GM03348 (cell line): ENCODE results near the gene GPRIN3.

Source experiments
- DNase-seq: peaks from one replicate; pipeline ENCODE4 v3.0.0; 2012; ENCODE audit warnings: low spot score

GPRIN3 gene

DNA sequence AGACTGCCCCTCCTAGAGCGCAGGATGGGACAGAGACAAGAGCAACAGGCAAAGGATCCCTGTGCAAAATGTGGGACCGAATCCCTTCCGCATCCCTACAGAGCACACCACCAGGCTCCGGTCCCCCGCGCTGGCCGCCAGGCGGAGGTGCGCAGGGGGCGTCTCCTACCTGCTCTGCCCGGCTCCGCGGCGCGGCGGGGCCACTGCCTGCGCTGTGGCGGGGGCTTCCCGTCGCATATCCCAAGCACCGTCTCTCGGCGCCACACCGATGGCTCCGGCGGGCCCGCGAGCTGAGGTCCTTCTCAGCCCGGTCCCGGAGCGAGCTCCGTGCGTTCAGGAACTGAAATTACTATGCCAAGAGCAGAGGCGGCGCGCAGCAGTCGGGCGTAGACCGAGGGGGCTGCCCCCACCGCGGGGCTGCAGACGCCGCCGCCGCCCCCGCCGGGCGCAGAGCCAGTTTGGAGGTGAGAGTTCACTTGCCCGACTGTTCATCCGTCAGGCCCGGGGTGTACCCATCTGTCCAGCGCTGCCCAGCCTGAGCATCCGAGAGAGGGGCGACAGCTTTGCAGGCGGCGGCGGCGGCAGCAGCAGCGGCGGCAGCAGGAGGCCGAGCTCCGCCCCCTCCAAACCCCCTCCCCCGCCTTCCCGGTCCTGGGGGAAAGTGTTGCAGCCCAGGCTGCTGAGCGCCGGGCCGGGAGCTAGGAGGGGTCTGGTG lies at the start of gene GPRIN3:
GPRIN3 (minus strand) TSS at position 355 of the 715 bp plus-strand sequence. CDS start 57,690 bp downstream, outside the sequence.
- peak; percentile 59 for DNase-seq

DNA sequence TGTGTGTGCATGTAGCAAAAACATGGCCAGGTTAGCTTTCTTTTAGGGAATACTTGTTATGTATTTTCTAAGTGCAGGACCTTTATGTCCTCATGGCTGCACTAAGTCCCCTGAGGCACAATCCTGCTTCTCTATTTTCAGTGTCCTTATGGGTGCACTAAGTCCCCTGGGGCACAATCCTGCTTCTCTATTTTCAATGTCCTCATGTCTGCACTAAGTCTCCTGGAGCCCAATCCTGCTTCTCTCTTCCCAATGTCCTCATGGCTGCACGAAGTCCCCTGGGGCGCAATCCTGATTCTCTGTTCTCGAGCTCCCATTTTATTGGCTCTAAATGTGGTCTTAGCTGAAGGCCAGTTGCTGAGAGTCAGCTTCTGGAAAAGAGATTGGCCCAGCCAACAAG lies 49.7 kb upstream of the GPRIN3 start:
- DNase-seq: no peak

DNA sequence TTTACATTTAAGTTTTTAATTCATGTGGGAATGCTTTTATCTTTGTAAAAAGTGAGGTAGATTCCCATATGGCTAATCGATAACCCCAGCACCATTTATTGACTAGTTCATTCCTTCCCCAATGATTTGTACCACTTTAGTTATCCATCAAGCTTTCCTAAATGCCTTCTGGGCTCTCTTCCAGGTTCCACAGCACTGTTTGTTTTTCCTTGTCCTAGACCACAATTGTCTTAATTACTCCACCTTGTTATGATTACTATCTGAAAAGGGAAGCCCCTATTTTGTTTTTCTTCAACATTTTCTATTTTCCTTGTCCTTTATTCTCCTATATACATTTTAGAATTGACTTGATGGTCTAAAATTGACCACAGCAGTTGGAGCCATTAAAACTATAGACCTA lies 48.5 kb upstream of the GPRIN3 start:
- DNase-seq: no peak

DNA sequence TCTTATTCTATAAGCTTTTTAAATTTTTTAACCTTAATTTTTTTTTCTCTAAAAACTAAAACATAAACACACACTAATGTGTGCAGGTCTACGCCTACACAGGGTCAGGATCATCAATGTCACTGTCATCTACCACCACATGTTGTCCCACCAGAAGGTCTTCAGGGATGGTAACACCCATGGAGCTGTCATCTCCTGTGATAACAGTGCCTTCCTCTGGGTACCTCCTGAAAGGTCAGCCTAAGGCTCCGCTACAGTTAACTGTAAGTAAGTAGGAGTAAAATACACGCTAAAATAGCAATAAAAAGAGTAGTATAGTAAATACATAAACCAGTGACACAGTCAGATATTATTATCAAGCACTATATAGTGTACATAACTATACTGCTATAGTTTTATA lies 45.9 kb upstream of the GPRIN3 start:
- no peak for DNase-seq

DNA sequence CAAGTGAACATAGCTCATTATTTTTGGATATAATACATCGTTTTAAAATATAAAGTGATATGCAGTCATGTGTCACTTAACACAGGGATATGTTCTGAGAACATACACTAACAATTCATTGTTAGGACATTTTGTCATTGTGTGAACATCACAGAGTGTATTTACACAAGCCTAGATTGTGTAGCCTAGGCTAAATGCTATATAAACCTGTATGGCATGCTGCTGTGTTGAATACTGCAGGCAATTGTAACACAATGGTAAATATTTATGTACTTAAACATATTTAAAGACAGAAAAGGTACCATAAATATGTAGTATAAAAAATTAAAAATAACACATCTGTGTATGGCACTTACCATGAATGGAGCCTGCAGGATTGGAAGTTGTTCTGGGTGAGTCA lies 44.9 kb upstream of the GPRIN3 start:
- no peak for DNase-seq

DNA sequence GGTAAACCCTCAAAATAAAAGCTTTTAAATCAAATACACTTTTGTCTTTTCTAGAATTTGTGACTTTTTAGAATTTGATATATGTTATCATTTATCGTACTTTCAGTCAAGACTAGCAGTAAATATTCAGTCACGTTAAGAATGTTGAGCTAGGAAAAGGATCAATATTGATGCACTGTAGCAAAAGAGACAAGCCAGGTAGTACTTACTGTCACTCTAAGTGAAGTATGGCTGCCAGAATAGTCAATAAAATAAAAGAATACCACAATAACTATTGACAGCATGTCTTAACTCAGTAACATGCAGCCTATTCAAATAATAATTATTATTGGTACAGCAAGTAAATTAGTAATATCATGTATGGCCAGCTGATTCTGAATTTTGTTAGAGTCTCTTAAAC lies 43.6 kb upstream of the GPRIN3 start:
- no peak for DNase-seq

DNA sequence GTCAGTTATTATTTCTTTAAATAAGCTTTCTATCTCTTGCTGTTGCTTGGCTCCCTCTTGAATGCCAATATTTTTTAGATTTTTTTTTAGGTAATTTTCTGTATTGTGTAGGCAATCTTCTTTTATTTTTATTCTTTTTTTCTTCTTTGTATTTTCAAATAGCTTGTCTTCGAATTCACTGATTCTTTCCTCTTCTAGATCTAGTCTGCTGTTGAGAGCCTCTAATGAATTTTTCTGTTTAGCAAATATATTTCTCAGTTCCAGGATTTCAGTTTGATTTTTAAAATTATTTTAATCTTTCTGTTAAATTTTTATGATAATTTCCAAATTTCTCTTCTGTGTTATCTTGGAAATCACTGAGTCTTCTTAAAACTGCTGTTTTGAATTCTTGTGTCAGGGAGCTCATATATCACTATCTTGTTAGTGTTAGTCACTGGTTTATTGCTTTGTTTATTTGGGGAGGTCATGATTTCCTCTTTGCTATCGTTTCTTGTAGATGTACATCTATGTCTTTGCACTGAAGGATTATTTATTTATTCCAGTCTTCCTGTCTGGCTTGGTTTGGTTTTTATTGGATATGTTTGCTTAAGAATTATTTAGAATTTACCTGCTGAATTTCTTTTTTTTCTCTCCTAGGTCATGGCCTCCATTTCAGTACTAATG lies 39.9 kb upstream of the GPRIN3 start:
- no peak for DNase-seq

DNA sequence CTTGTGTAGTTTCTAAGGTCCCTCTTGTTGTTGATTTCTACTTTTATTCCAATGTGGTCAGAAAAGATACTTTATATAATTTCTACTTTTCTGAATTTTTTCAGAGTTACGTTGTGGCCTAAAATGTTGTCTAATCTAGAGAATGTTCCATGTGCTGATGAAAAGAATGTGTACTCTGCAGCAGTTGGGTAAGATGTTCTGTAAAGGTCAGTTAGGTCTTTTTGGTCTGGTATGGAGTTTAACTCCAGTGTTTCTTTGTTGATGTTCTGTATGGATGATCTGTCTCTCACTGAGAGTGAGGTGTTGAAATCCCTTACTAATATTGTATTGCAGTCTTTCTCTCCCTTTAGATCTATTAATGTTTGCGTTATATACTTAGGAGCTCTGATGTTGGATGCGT lies 37.0 kb upstream of the GPRIN3 start:
- no peak for DNase-seq

DNA sequence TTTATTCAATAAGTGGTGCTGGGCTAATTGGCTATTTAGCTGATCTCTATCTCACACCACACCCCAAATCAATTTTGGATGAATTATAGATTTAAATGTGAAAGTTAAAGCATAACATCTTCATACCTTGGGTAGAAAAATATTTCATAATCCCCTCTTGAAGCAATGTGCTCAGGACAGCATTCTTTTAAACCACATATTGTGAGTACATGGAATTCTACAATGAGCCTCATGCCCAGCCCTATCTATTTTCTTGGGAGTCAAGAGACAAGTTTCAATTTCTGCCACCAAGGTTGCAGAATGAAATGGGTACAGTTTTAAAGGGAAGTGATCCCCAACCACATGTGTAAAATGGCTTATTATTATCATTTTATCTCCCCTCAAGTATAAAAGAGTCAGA lies 30.6 kb upstream of the GPRIN3 start:
- no peak for DNase-seq

DNA sequence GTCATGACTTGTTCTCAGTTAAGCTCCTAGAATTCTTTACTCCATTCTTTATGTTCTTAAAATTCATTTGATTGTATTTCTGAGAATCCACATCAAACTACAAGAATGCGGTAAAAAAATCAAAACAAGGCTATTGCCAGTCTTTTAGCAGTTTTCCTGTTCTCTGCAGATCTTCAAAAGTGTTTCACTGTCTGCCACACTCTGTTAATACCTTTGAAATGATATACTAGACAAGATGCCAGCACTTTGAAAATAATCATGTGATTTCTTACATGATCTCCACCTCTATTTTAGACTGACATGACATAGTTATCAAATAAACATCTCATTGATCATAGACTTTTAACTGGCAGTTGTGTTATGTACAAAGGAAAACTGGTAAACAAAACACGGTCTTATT lies 30.1 kb upstream of the GPRIN3 start:
- DNase-seq: no peak

DNA sequence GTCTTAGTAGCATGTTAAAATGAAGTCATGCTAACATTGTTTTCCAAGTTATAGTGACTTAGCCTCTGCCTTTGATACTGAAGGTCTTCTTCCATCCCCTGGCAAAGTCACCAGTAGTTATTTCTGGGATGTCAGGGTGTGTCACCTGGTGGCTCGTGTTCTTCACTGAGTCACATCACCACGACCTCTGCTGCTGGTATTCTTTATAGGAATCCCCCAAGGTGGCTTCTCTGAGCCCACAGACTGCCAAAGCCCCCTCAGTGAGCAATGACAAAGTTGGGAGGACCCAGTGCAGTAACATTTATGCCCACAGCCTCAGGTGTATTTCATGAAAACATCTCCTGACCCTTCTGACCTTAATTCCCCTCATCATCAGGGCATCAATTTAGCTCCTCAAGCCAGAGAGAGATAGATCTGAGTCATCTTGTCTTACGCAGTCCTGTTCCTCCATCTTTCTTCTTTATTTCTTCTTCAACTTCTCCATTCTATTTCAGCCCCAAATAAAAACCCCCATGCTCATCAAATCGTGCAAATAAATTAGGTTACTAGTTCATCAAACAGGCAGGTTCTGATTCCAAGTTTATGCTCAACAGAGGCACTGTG lies 29.3 kb upstream of the GPRIN3 start:
- no peak for DNase-seq

DNA sequence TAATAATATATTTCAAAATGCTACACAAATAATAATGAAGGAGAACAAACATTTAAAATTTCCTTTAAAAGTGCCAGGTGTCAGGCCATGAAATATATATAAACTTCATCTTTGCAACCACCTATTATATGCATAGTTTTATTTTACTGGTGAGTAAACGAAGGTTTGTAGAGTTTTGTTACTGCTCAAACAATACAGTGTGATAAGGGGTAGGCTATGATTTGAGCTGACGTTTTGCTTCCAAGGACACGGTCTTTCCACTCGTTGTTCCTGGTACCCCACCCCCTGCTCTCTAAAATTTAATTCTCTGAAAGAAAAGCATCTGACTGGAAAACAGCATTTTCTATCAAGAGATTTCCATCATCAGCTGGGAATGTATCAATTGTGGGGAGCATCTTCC lies 27.2 kb upstream of the GPRIN3 start:
- DNase-seq: no peak

DNA sequence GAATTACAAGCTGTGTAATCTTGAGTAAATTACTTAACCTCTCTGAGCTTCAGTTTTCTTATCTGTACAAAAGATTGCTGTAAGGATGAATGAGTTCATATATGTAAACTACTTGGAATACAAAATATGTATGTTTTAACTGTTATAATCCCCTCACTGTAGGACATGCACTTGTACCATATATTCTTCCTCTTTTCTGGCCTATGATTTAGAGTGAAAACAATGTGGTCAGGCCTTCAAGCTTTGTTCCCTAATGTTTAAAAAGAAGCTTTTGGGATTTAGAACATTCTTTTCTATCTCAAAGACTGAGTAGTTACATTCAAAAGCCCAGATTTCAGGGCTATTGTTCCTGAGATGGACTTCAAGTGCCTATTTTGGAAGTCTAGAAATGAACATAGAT lies 26.7 kb upstream of the GPRIN3 start:
- DNase-seq: no peak

DNA sequence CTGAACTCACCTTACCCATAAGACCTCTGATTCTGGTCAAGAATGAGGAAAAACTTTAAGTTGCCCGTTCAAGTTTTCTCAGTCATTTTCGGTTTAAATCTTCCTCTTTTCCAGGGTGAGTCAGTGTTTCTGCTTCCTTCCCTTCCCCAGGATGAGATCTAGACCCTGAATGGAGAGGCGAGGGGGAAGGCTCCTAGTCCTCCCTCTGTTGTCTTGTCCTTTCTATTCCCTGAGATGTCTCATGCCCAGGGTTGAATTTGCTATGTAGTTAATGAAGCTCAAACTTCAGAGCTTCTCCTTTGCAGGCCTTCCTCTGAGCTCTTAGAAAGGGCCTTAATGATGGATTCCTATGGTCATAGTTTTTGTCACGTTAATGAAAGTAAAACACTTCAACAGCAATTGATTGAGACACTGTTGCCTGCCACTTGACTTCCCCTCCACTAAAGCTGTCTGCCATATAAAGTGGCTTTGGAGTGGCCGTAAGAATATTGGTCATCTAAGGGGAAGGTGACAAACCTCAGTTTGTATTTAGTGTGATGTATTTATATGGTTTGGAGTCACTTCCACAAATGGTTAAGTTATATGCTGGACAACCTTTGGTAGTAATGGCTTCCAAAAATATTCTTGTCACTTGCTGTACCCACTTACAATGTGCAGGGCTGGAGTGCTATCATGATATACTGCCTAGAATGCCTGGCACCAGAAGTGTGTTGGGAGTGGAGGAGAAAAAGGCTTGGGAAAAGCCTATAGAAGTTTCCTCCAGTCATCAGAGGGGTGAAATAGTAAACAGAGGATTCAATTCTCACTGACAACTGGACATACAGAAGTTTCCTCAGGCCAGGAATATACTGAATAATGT lies 24.3 kb upstream of the GPRIN3 start:
- DNase-seq: no peak

DNA sequence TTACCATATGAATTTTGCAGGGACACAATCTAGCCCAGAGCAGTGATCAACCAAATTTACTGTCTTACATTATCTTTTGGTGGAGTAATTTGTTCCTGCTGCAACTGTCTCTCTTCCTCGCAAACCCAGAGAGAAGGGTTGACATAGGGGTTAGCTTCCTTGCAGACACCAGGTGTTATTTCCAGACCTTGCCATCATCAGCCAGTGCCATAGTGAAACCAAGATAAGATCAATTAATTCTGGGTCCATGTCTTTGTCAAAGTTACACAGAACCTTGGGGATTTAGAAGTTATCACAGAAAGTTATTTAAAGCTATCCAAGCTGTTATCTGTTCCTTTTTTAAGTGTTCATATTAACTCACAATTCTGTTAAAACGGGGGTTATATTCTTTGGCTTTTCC lies 23.6 kb upstream of the GPRIN3 start:
- DNase-seq: no peak

DNA sequence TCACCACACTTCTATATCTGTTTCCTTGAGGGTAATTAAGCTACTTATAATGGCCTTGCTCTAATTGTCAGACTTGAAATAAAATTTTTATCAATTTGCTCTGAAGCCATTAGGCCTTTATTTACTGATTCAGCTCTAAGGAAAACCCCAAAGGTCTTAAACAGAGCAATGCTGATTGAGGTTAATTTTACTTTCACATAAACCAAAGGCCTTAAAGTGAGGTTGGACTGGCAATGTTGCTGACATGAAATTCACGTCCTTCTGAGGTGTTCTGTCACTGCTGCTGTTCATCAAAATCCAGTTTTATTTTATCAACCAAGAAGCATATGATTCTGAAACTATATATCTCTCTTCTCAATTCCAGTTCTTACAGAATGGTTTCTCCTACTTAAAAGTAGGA lies 21.7 kb upstream of the GPRIN3 start:
- DNase-seq: no peak

DNA sequence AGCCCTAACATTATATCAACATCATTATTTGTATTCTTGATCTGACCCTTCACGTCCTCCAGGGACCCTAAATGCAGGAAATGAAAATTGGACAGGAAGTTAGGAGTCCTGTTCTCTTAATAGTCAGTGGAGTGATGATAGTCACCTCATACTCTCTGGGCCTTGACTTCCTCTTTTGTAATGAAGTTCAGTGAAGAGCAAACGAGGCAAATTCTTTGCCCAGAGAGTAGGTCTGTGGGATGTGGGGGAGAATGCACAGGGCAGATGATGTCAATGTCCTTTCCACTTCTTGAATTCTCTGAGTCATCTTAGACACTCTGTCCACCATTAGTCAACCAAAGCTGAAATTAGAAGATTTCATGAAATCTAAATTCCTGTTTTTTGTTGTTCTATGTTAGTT lies 17.1 kb upstream of the GPRIN3 start:
- peak; percentile 29 for DNase-seq

DNA sequence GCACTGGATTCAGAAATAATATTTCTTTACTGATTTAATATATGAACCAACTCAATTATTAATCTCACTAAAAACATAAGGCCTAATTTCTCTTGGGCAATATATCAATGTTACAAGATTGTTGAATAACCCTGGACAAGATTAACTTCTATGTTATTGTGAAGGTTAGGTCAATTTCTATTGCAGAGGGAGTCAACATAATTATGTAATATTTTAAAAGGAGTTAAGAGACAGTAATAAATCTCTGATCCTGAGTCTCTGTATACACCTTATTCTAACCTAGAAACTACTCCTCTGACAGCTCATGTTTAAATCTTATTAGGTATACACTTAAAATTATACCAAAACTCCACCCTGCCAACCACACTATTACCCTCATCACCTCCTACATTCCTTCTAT lies 15.1 kb upstream of the GPRIN3 start:
- no peak for DNase-seq

DNA sequence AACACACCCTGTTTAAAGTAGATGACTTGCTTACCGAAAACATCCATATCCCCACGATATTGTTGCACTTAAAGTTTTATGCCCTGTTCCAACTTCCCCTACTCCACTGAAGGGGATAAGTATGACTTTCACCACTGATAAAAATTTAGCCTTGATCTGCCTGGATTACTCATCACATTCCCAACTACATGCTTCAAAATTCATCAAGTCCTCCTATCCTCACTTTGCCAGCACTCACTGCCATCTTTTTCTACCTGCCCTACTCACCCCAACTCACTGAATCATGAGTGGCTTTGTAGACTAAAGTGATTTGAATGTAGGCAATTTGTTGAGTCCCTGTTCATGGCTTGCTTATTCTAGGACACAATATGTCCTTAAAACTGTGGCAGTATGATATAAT lies 12.2 kb upstream of the GPRIN3 start:
- no peak for DNase-seq

DNA sequence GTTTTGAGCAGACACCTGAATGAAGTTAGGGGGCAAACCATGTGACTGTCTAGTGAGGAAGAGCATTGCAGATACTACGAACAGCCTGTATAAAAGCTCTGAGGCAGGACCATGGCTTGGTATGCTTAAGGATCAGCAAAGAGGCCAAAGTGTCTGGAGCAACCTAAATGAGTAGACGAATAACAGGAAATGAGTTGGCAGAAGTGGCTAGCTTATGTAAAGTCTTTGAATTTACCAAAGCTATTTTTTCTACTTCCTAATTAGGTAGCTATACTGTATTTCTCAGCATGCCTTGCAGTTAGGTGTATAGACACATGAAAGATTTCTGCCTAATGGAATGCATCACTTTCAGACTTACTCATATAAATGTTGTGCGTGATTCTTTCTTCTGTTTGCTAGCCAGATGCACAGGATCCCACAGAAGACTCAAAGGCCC lies 9.3 kb upstream of the GPRIN3 start:
- DNase-seq: peak; percentile 18

DNA sequence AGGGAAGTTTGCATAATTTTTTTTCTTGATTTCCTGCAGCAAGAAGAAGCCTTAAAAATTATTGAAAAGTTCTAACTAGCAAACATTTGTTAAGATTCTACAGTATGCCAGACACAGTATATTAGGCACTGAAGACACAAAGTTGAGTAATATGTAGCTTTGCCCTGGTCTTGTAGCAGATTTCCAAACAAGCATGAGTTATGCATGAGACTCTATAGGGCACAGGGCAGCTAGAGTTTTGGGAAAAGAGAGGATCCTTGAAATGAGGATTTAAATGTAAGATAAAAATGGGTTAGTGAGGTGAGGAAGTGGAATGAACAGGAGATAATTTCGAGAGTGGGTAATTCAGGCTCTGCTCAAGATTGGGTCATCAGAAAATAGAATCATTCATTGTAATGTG lies 8.6 kb upstream of the GPRIN3 start:
- no peak for DNase-seq

DNA sequence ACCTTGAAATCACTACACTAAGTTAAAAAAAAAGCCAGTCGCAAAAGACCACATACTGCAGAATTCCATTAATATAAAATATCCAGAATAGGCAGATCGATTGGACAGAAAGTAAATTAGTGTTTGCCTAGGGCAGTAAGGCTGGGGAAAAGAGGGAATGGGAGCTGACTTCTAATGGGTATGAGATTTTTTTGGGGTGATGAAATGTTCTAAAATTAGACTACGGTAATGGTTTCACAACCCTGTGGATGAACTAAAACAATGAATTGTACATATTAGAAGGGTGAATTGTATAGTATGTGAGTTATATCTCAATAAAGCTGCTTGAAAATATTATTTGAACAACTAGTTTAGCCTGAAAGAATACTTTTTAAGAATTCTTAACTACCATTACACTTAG lies 6.7 kb upstream of the GPRIN3 start:
- no peak for DNase-seq

DNA sequence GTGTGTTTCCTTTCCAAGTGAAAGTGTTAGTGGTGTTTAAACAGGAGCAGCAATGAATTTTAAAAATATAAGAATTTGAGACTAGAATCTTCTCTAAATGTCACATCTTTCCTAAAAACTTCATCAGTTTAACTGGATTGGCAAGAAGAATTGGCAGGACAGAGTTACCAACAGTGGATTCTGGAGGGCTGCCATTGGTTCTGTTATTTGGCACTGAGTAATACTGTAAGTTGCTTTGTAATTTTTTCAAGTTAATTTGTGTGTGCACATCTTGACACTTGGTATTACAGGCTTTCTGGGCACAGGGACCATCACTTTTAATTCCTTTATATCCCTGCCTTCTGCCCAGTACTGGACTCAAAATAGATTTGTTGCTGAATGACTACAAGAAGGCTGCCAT lies 4.5 kb upstream of the GPRIN3 start:
- DNase-seq: no peak
